Endodermal cell (in vitro differentiated cells): ENCODE data around the gene RASSF4. TPM values are rescaled to one million over a fixed set of nuclear protein-coding genes. Genes with fewer than 3 reads are reported as not detected.
A peak's percentile ranks its signal among the peaks of the same experiment; 100 is the strongest.

Source experiments
- DNase-seq: peaks from one replicate; pipeline ENCODE4 v3.0.0-alpha.2; 2017
- H3K27ac ChIP-seq: 2 replicates; pipeline ENCODE4 v1.5.1; 2013; ENCODE audit warnings: mild to moderate bottlenecking, low read depth, low read length, moderate library complexity
- H3K27me3 ChIP-seq: 2 replicates; pipeline ENCODE4 v1.6.1; 2013; ENCODE audit warnings: mild to moderate bottlenecking, low read length, moderate library complexity; ENCODE audit not compliant: insufficient read depth, control insufficient read depth, poor library complexity, severe bottlenecking
- H3K36me3 ChIP-seq: 2 replicates; pipeline ENCODE4 v1.7.0; 2013; ENCODE audit warnings: mild to moderate bottlenecking, low read length, moderate library complexity; ENCODE audit not compliant: control insufficient read depth, insufficient read depth
- H3K4me1 ChIP-seq: one replicate; pipeline ENCODE4 v1.7.0; 2013; ENCODE audit warnings: low read length; ENCODE audit not compliant: control insufficient read depth, insufficient read depth
- H3K4me3 ChIP-seq: 2 replicates; pipeline ENCODE4 v1.5.1; 2013; ENCODE audit warnings: mild to moderate bottlenecking, low read length, moderate library complexity
- H3K9ac ChIP-seq: 2 replicates; pipeline ENCODE4 v1.6.1; 2013; ENCODE audit warnings: mild to moderate bottlenecking, low read length, moderate library complexity; ENCODE audit not compliant: poor library complexity, severe bottlenecking; ENCODE audit errors: extremely low read depth
- H3K9me3 ChIP-seq: 2 replicates; pipeline ENCODE4 v1.6.1; 2013; ENCODE audit warnings: mild to moderate bottlenecking, low read length, moderate library complexity; ENCODE audit not compliant: control insufficient read depth
- H3K27ac Mint-ChIP-seq: 2 replicates; pipeline ENCODE4 v1.8.0; 2020; ENCODE audit warnings: mixed read lengths
- H3K27me3 Mint-ChIP-seq: 2 replicates; pipeline ENCODE4 v1.8.0; 2021; ENCODE audit warnings: mild to moderate bottlenecking, mixed read lengths; ENCODE audit not compliant: insufficient read depth
- H3K36me3 Mint-ChIP-seq: 2 replicates; pipeline ENCODE4 v1.8.0; 2020; ENCODE audit warnings: low read depth, mixed read lengths
- H3K4me1 Mint-ChIP-seq: 2 replicates; pipeline ENCODE4 v1.8.0; 2020; ENCODE audit warnings: mixed read lengths
- H3K4me3 Mint-ChIP-seq: 2 replicates; pipeline ENCODE4 v1.8.0; 2020; ENCODE audit warnings: mild to moderate bottlenecking, moderate library complexity, mixed read lengths
- H3K9me3 Mint-ChIP-seq: 2 replicates; pipeline ENCODE4 v1.8.0; 2020; ENCODE audit warnings: mild to moderate bottlenecking, mixed read lengths
- CTCF ChIP-seq: fragments of 200-600 bp; sonication (generic); conservative IDR thresholded peaks from 2 replicates; pipeline ENCODE4 v1.5.0; 2021; ENCODE audit warnings: antibody characterized with exemption, mild to moderate bottlenecking
- WGBS, 2 experiments: methylation state at CpG; one replicate each; pipeline versions ENCODE4 v1.1.5 to v1.1.7; 2013; ENCODE audit warnings: missing lambda C conversion rate in 2 of 2, mixed read lengths in 1 of 2; ENCODE audit not compliant: insufficient coverage in 1 of 2, insufficient read length in 1 of 2; 5-methylcytosine and 5-hydroxymethylcytosine counted together
- total RNA-seq, 2 donors: library from RNA; stranded (reverse); fragmentation: NEBNext Ultra II Directional in 1 of 2; extraction: Animal tissue kit (Norgen Biotek cat#: 25700) in 1 of 2; gene quantifications; 2 replicates in 1 of 2; 3 replicates in 1 of 2; pipeline ENCODE4 v1.2.1, GENCODE V29; 2021

RASSF4 gene
- total RNA-seq, 2 donors from 2014 or later, result 5.2 to 14.1 TPM

GRCh38 chr10:44997105-44997748 lies 37.6 kb downstream of the RASSF4 start:
- Histone ChIP-seq H3K36me3 (no peaks in the 10 kb centered on the region), H3K9me3 (peaks cover under 1% of the 10 kb centered on the region), H3K4me3 (no peak overlapping the region), H3K27me3 (no peaks in the 10 kb centered on the region), H3K4me1 (no peaks in the 10 kb centered on the region), H3K9ac (no peak overlapping the region), H3K27ac (no peak overlapping the region)
- Mint-ChIP-seq H3K27me3 (peaks cover 4% of the 10 kb centered on the region), H3K4me1 (peaks cover 14% of the 10 kb centered on the region), H3K9me3 (peaks cover 6% of the 10 kb centered on the region), H3K36me3 (no peaks in the 10 kb centered on the region), H3K4me3 (no peak overlapping the region), H3K27ac (no peak overlapping the region)
- DNase-seq, result no peak
- 96% methylated on average over 5 of the region's 6 CpGs; no CpG with 5 or more reads in 1 of the 2 experiments for WGBS, 2 experiments
- TF ChIP-seq CTCF, result no peak

- Mint-ChIP-seq H3K4me3 (no peak overlapping the region), H3K27ac (no peak overlapping the region)
- H3K36me3 ChIP-seq, result peaks cover 6% of the 10 kb centered on the region
Observed at GRCh38 chr10:44998146-44998631, 38.6 kb downstream of the RASSF4 start.

GRCh38 chr10:45000138-45000751 lies 40.6 kb downstream of the RASSF4 start:
- Histone ChIP-seq H3K4me1 (no peaks in the 10 kb centered on the region), H3K36me3 (peaks cover 25% of the 10 kb centered on the region), H3K27ac (peak overlapping the region; percentile 87), H3K9me3 (peaks cover 27% of the 10 kb centered on the region), H3K27me3 (no peaks in the 10 kb centered on the region), H3K4me3 (peak overlapping the region; percentile 60), H3K9ac (peak overlapping the region; percentile 56)
- Mint-ChIP-seq H3K36me3 (peaks cover 29% of the 10 kb centered on the region), H3K27me3 (peaks cover 2% of the 10 kb centered on the region), H3K9me3 (peaks cover 33% of the 10 kb centered on the region), H3K4me1 (peaks cover 17% of the 10 kb centered on the region), H3K27ac (peak overlapping the region; percentile 90), H3K4me3 (peak overlapping the region; percentile 70)
- DNase-seq, result peak; percentile 53
- WGBS, 2 experiments, result 69 to 75% methylated on average over 9 to 12 of the region's 12 CpGs
- no peak for TF ChIP-seq CTCF

More at GRCh38 chr10:44998146-44998631, 38.6 kb downstream of the RASSF4 start:
- H3K4me1 Mint-ChIP-seq, result peaks cover 17% of the 10 kb centered on the region
- no peaks in the 10 kb centered on the region for H3K27me3 ChIP-seq
- no peak for TF ChIP-seq CTCF
- no peak overlapping the region for H3K27ac ChIP-seq
- peaks cover 9% of the 10 kb centered on the region for H3K9me3 ChIP-seq
- H3K36me3 Mint-ChIP-seq, result peaks cover 8% of the 10 kb centered on the region
- H3K27me3 Mint-ChIP-seq, result peaks cover 4% of the 10 kb centered on the region
- 92 to 95% methylated on average over 4 to 6 of the region's 6 CpGs for whole genome bisulfite sequencing, 2 experiments
- H3K4me1 ChIP-seq, result no peaks in the 10 kb centered on the region
- peaks cover 13% of the 10 kb centered on the region for H3K9me3 Mint-ChIP-seq
- DNase-seq, result no peak
- H3K9ac ChIP-seq, result no peak overlapping the region
- no peak overlapping the region for H3K4me3 ChIP-seq
